HepG2 (cell line): ENCODE results near the gene C20orf204. TPM values are rescaled to one million over a fixed set of nuclear protein-coding genes. Genes with fewer than 3 reads are reported as not detected.

Experiments
- BRF2 ChIP-seq: sonication (generic); formaldehyde crosslinking; IDR thresholded peaks from 2 replicates; pipeline ENCODE4 v1.8.1; 2022; ENCODE audit warnings: mild to moderate bottlenecking, missing genetic modification reagents
- FOXA3 ChIP-seq: IDR thresholded peaks from 2 replicates; pipeline ENCODE4 v1.6.1; 2016; ENCODE audit warnings: missing genetic modification reagents, missing compliant biosample characterization
- KAT2B ChIP-seq: fragments of 150-350 bp; IDR thresholded peaks from 2 replicates; pipeline ENCODE4 v1.6.1; 2014; ENCODE audit warnings: low read depth, low read length, borderline replicate concordance
- MEF2D ChIP-seq: sonication (generic); formaldehyde crosslinking; IDR thresholded peaks from 2 replicates; pipeline ENCODE4 v1.5.1; 2020; ENCODE audit warnings: mild to moderate bottlenecking, missing genetic modification reagents
- MYNN ChIP-seq: sonication (generic); formaldehyde crosslinking; IDR thresholded peaks from 2 replicates; pipeline ENCODE4 v1.4.0; 2020; ENCODE audit warnings: mild to moderate bottlenecking, low read depth, missing genetic modification reagents
- NFE2L2 ChIP-seq: fragments of 150-350 bp; IDR thresholded peaks from 2 replicates; pipeline ENCODE4 v1.6.1; 2014; ENCODE audit warnings: low read length
- RCOR2 ChIP-seq: IDR thresholded peaks from 2 replicates; pipeline ENCODE4 v1.6.1; 2016; ENCODE audit warnings: missing biosample characterization, missing genetic modification reagents
- RNF2 ChIP-seq: fragments of 450-650 bp; conservative IDR thresholded peaks from 2 replicates; pipeline ENCODE4 v1.6.1; 2016; ENCODE audit warnings: low read depth
- SRSF4 ChIP-seq: fragments of 200-400 bp; formaldehyde crosslinking; IDR thresholded peaks from one replicate; pipeline ENCODE4 v1.6.1; 2018; ENCODE audit warnings: mild to moderate bottlenecking, low read depth, low read length, moderate library complexity; ENCODE audit not compliant: poor library complexity, severe bottlenecking
- ZBTB7B ChIP-seq: sonication (generic); formaldehyde crosslinking; IDR thresholded peaks from 2 replicates; pipeline ENCODE4 v1.4.0; 2020; ENCODE audit warnings: missing genetic modification reagents
- ZFP1 ChIP-seq: IDR thresholded peaks from 2 replicates; pipeline ENCODE4 v1.6.1; 2016
- ZNF577 ChIP-seq: sonication (generic); formaldehyde crosslinking; IDR thresholded peaks from 2 replicates; pipeline ENCODE4 v1.4.0; 2020; ENCODE audit warnings: mild to moderate bottlenecking, low read depth, missing genetic modification reagents, borderline replicate concordance
- ZNF598 ChIP-seq: sonication (generic); formaldehyde crosslinking; IDR thresholded peaks from 2 replicates; pipeline ENCODE4 v1.5.1; 2020; ENCODE audit warnings: mild to moderate bottlenecking, missing genetic modification reagents, borderline replicate concordance
- ZNF615 ChIP-seq: sonication (generic); formaldehyde crosslinking; IDR thresholded peaks from 2 replicates; pipeline ENCODE4 v1.5.0; 2020; ENCODE audit warnings: mild to moderate bottlenecking, missing genetic modification reagents, borderline replicate concordance
- ZNF652 ChIP-seq: IDR thresholded peaks from 2 replicates; pipeline ENCODE4 v1.6.1; 2016; ENCODE audit warnings: low read depth, borderline replicate concordance
- polyA plus RNA-seq, 8 experiments: library from polyadenylated mRNA; depleted of rRNA in 3 of 8; stranded (reverse) in 7 of 8; unstranded in 1 of 8; fragments of >200 nt; fragmentation: Illumina TruSeq in 4 of 8; extraction: Trizol in 4 of 8; gene quantifications; 2 replicates each; pipeline versions ENCODE4 v1.2.1 to v1.2.3, GENCODE V29; 2011 to 2016; ENCODE audit warnings: low read depth in 4 of 8, missing spikeins in 1 of 8, mixed read lengths in 1 of 8; ENCODE audit not compliant: insufficient read depth in 1 of 8
- total RNA-seq, 5 experiments: library from RNA; depleted of rRNA; stranded (reverse); fragments of >200 nt; fragmentation: Illumina TruSeq; extraction: Trizol; gene quantifications; 2 replicates each; pipeline ENCODE4 v1.2.3, GENCODE V29; 2016; ENCODE audit warnings: low read depth in 1 of 5
- TF ChIP-seq, protein P1 (sequence below): sonication (generic); formaldehyde crosslinking; IDR thresholded peaks from 2 replicates; pipeline ENCODE4 v1.4.0; 2020; ENCODE audit warnings: missing genetic modification reagents, borderline replicate concordance
- TF ChIP-seq, protein P2 (sequence below): sonication (generic); formaldehyde crosslinking; conservative IDR thresholded peaks from 2 replicates; pipeline ENCODE4 v1.5.0; 2020; ENCODE audit warnings: missing genetic modification reagents
- TF ChIP-seq, protein P3 (sequence below): sonication (generic); formaldehyde crosslinking; IDR thresholded peaks from 2 replicates; pipeline ENCODE4 v1.4.0; 2020; ENCODE audit warnings: low read depth, mild to moderate bottlenecking, missing genetic modification reagents
- TF ChIP-seq, protein P4 (sequence below): sonication (generic); formaldehyde crosslinking; IDR thresholded peaks from 2 replicates; pipeline ENCODE4 v1.4.0; 2020; ENCODE audit warnings: missing genetic modification reagents, borderline replicate concordance

C20orf204 gene
- total and polyA plus RNA-seq, 2 of the 13 experiments (the other 11 are each of a cell fraction or from before 2014, with no cell fraction given), result 22.1 to 80.0 TPM

DNA sequence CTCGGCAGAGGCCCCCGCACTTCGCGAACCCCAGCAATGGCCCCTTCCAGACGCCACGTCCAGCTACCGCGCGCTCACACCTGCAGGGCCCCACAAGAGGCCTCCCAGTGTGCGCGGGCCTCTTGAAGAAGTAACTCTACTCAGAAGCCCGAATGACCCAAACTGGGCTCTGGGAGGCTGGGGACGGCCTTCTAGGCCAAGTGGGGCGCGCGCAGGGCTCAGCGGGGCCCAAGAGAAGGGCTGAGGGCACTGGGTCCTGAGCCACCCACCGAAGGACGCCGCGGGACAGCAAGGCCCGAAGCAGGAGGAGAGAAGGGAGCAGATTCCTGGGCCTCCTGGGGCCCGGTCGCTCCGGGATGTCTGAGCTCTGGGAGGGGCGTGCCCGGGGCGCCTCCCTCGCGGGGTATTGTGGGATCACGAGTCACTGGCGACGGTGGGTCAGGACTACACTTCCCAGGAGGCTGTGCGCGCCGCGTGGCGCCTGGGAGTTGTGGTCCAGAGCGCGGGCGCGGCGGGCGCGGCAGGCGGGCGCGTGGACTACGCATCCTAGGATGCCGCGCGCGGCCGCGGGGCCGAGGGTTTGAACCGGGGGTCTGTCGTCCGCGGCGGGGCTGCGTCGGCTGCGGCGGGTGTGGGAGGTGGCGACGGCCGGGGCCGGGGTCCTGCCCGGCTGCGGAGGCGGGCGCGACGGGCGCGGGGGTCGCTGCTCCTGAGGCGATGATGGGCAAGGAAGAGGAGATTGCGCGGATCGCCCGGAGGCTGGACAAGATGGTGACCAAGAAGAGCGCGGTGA is 26.8 kb downstream of the C20orf204 start, which contains the start of gene TCEA2 (continued):
- TF ChIP-seq, protein P1, sequence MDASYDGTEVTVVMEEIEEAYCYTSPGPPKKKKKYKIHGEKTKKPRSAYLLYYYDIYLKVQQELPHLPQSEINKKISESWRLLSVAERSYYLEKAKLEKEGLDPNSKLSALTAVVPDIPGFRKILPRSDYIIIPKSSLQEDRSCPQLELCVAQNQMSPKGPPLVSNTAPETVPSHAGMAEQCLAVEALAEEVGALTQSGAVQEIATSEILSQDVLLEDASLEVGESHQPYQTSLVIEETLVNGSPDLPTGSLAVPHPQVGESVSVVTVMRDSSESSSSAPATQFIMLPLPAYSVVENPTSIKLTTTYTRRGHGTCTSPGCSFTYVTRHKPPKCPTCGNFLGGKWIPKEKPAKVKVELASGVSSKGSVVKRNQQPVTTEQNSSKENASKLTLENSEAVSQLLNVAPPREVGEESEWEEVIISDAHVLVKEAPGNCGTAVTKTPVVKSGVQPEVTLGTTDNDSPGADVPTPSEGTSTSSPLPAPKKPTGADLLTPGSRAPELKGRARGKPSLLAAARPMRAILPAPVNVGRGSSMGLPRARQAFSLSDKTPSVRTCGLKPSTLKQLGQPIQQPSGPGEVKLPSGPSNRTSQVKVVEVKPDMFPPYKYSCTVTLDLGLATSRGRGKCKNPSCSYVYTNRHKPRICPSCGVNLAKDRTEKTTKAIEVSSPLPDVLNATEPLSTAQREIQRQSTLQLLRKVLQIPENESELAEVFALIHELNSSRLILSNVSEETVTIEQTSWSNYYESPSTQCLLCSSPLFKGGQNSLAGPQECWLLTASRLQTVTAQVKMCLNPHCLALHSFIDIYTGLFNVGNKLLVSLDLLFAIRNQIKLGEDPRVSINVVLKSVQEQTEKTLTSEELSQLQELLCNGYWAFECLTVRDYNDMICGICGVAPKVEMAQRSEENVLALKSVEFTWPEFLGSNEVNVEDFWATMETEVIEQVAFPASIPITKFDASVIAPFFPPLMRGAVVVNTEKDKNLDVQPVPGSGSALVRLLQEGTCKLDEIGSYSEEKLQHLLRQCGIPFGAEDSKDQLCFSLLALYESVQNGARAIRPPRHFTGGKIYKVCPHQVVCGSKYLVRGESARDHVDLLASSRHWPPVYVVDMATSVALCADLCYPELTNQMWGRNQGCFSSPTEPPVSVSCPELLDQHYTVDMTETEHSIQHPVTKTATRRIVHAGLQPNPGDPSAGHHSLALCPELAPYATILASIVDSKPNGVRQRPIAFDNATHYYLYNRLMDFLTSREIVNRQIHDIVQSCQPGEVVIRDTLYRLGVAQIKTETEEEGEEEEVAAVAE (CRISPR knock-in tag), result peak; percentile 87
- TF ChIP-seq RNF2, result 0 out of 2 replicates have a peak, but pooled peaks have one; percentile 33
- no peak for TF ChIP-seq KAT2B
- TF ChIP-seq, protein P2, sequence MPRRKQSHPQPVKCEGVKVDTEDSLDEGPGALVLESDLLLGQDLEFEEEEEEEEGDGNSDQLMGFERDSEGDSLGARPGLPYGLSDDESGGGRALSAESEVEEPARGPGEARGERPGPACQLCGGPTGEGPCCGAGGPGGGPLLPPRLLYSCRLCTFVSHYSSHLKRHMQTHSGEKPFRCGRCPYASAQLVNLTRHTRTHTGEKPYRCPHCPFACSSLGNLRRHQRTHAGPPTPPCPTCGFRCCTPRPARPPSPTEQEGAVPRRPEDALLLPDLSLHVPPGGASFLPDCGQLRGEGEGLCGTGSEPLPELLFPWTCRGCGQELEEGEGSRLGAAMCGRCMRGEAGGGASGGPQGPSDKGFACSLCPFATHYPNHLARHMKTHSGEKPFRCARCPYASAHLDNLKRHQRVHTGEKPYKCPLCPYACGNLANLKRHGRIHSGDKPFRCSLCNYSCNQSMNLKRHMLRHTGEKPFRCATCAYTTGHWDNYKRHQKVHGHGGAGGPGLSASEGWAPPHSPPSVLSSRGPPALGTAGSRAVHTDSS (CRISPR knock-in tag), result peak; percentile 100
- peak; percentile 72 for TF ChIP-seq FOXA3 (CRISPR knock-in tag)
- TF ChIP-seq, protein P3, sequence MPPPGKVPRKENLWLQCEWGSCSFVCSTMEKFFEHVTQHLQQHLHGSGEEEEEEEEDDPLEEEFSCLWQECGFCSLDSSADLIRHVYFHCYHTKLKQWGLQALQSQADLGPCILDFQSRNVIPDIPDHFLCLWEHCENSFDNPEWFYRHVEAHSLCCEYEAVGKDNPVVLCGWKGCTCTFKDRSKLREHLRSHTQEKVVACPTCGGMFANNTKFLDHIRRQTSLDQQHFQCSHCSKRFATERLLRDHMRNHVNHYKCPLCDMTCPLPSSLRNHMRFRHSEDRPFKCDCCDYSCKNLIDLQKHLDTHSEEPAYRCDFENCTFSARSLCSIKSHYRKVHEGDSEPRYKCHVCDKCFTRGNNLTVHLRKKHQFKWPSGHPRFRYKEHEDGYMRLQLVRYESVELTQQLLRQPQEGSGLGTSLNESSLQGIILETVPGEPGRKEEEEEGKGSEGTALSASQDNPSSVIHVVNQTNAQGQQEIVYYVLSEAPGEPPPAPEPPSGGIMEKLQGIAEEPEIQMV (CRISPR knock-in tag), result 0 out of 2 replicates have a peak, but pooled peaks have one; percentile 79
- peak; percentile 28; the same call in 1 of the 2 replicates for TF ChIP-seq ZNF615 (CRISPR knock-in tag)
- peak; percentile 96; the same call in 1 of the 2 replicates for TF ChIP-seq MYNN (CRISPR knock-in tag)
- TF ChIP-seq ZFP1 (CRISPR knock-in tag), result peak; percentile 84; the same call in 1 of the 2 replicates
- TF ChIP-seq ZNF652 (CRISPR knock-in tag), result 0 out of 2 replicates have a peak, but pooled peaks have one; percentile 26
- peak; percentile 95; the same call in 1 of the 2 replicates for TF ChIP-seq ZNF598 (CRISPR knock-in tag)
- TF ChIP-seq SRSF4, result no peak
- TF ChIP-seq RCOR2, result peak; percentile 50; the same call in 1 of the 2 replicates
- TF ChIP-seq, protein P4, sequence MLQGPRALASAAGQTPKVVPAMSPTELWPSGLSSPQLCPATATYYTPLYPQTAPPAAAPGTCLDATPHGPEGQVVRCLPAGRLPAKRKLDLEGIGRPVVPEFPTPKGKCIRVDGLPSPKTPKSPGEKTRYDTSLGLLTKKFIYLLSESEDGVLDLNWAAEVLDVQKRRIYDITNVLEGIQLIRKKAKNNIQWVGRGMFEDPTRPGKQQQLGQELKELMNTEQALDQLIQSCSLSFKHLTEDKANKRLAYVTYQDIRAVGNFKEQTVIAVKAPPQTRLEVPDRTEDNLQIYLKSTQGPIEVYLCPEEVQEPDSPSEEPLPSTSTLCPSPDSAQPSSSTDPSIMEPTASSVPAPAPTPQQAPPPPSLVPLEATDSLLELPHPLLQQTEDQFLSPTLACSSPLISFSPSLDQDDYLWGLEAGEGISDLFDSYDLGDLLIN (CRISPR knock-in tag), result peak; percentile 97; the same call in 1 of the 2 replicates
- peak; percentile 82 for TF ChIP-seq MEF2D (CRISPR knock-in tag)
- TF ChIP-seq BRF2 (CRISPR knock-in tag), result no peak
- TF ChIP-seq ZNF577 (CRISPR knock-in tag), result no peak
- no peak; the same call in 1 of the 2 replicates for TF ChIP-seq NFE2L2
- peak; percentile 77 for TF ChIP-seq ZBTB7B (CRISPR knock-in tag)
